SK-N-SH (cell line): ENCODE measurements around the gene PADI2. TPM values are rescaled to one million over a fixed set of nuclear protein-coding genes. Genes with fewer than 3 reads are reported as not detected.

Source experiments
- CTCF ChIA-PET: fragments of 300-600, 350-600 bp; formaldehyde crosslinking; extraction: SDS; loops from one replicate; lab custom pipeline; 2021; lab: Yijun Ruan, JAX
- POLR2A ChIA-PET: fragments of 350-600 bp; sonication (Branson Sonifier 250); formaldehyde crosslinking; extraction: SDS; loops from one replicate; lab custom pipeline; 2020; ENCODE audit warnings: antibody characterized with exemption, inconsistent platforms; lab: Yijun Ruan, JAX
- DNase-seq: peaks from one replicate; pipeline ENCODE4 v3.0.0; 2012
- H2AFZ ChIP-seq: fragments of 200-600 bp; sonication (generic); 2 replicates; pipeline ENCODE4 v1.8.1; 2016; ENCODE audit warnings: antibody characterized with exemption, mild to moderate bottlenecking, low read depth
- H3F3A ChIP-seq: fragments of 200-600 bp; sonication (generic); replicated peaks from 2 replicates; pipeline ENCODE3; 2016; ENCODE audit warnings: antibody characterized with exemption, mild to moderate bottlenecking; ENCODE audit not compliant: insufficient read depth
- H3K27ac ChIP-seq, 2 experiments: fragments of 200-500 bp in 1 of 2; fragments of 200-600 bp in 1 of 2; sonication (Bioruptor generic) in 1 of 2; sonication (generic), shearing (Covaris generic) in 1 of 2; 2 replicates each; pipeline versions ENCODE4 v1.5.1 to v1.6.1; 2014 to 2016; ENCODE audit warnings: low read depth in 2 of 2, inconsistent platforms in 1 of 2, low read length in 1 of 2, mild to moderate bottlenecking in 1 of 2, mixed read lengths in 1 of 2
- H3K27me3 ChIP-seq: fragments of 200-600 bp; sonication (generic), shearing (Covaris generic); 2 replicates; pipeline ENCODE4 v1.6.1; 2016; ENCODE audit warnings: mixed run types; ENCODE audit not compliant: insufficient read depth
- H3K36me3 ChIP-seq, 2 experiments: fragments of 200-500 bp in 1 of 2; fragments of 200-600 bp in 1 of 2; sonication (Bioruptor generic) in 1 of 2; sonication (generic) in 1 of 2; replicated peaks in 1 of 2; 2 replicates each; pipeline versions ENCODE3 to v1.5.1; 2014 to 2016; ENCODE audit warnings: low read length in 1 of 2, mild to moderate bottlenecking in 1 of 2; ENCODE audit not compliant: insufficient read depth in 2 of 2, control insufficient read depth in 1 of 2
- H3K4me1 ChIP-seq, 2 experiments: fragments of 200-500 bp in 1 of 2; fragments of 200-600 bp in 1 of 2; sonication (Bioruptor generic) in 1 of 2; sonication (generic), shearing (Covaris generic) in 1 of 2; 2 replicates each; pipeline versions ENCODE4 v1.5.1 to v1.6.1; 2014 to 2016; ENCODE audit warnings: low read depth in 1 of 2, low read length in 1 of 2, mixed run types in 1 of 2; ENCODE audit not compliant: insufficient read depth in 2 of 2, control insufficient read depth in 1 of 2
- H3K4me2 ChIP-seq: fragments of 200-600 bp; sonication (generic), shearing (Covaris generic); 2 replicates; pipeline ENCODE4 v1.6.1; 2017; ENCODE audit warnings: mixed run types
- H3K4me3 ChIP-seq, 2 experiments: fragments of 200-500 bp in 1 of 2; fragments of 200-600 bp in 1 of 2; sonication (Bioruptor generic) in 1 of 2; sonication (generic), shearing (Covaris generic) in 1 of 2; 2 replicates each; pipeline versions ENCODE4 v1.5.1 to v1.8.1; 2014 to 2016; ENCODE audit warnings: low read depth in 2 of 2, inconsistent platforms in 1 of 2, low read length in 1 of 2, mild to moderate bottlenecking in 1 of 2, mixed read lengths in 1 of 2, moderate library complexity in 1 of 2
- H3K79me2 ChIP-seq: fragments of 200-600 bp; sonication (generic); 2 replicates; pipeline ENCODE4 v1.8.1; 2017; ENCODE audit warnings: mild to moderate bottlenecking; ENCODE audit not compliant: insufficient read depth
- H3K9ac ChIP-seq: fragments of 200-600 bp; sonication (generic); 2 replicates; pipeline ENCODE4 v1.6.1; 2017; ENCODE audit warnings: mixed run types
- H3K9me2 ChIP-seq: fragments of 200-600 bp; sonication (generic); 2 replicates; pipeline ENCODE4 v1.6.1; 2017; ENCODE audit warnings: mixed run types
- H3K9me3 ChIP-seq: fragments of 200-600 bp; sonication (generic); 2 replicates; pipeline ENCODE4 v1.6.1; 2017; ENCODE audit warnings: mixed run types, mild to moderate bottlenecking, moderate library complexity
- H4K20me1 ChIP-seq: fragments of 200-600 bp; sonication (generic); 2 replicates; pipeline ENCODE4 v1.6.1; 2017; ENCODE audit warnings: mild to moderate bottlenecking, mixed run types; ENCODE audit not compliant: insufficient read depth
- ELF1 ChIP-seq: IDR thresholded peaks from 2 replicates; pipeline ENCODE4 v1.4.0; 2012
- FOSL2 ChIP-seq: IDR thresholded peaks from 2 replicates; pipeline ENCODE4 v1.4.0; 2012; ENCODE audit warnings: low read depth, mild to moderate bottlenecking, moderate library complexity, borderline replicate concordance
- FOXJ3 ChIP-seq: sonication (generic); formaldehyde crosslinking; IDR thresholded peaks from 2 replicates; pipeline ENCODE4 v1.5.1; 2020; ENCODE audit warnings: mild to moderate bottlenecking, missing genetic modification reagents
- GABPA ChIP-seq: IDR thresholded peaks from 2 replicates; pipeline ENCODE4 v1.4.0; 2012; ENCODE audit warnings: low read depth, mild to moderate bottlenecking
- GATA2 ChIP-seq: sonication (generic); formaldehyde crosslinking; IDR thresholded peaks from 2 replicates; pipeline ENCODE4 v1.5.0; 2020; ENCODE audit warnings: mild to moderate bottlenecking, missing genetic modification reagents
- MEF2A ChIP-seq: IDR thresholded peaks from 2 replicates; pipeline ENCODE4 v1.4.0; 2012; ENCODE audit warnings: low read depth, borderline replicate concordance
- POLR2AphosphoS5 ChIP-seq: IDR thresholded peaks from 2 replicates; pipeline ENCODE4 v1.6.1; 2012; ENCODE audit warnings: low read depth, low read length
- RAD21 ChIP-seq: IDR thresholded peaks from 2 replicates; pipeline ENCODE4 v1.6.1; 2012; ENCODE audit warnings: mild to moderate bottlenecking, low read length
- RCOR1 ChIP-seq: fragments of 150-350 bp; IDR thresholded peaks from 2 replicates; pipeline ENCODE4 v1.6.1; 2017; ENCODE audit warnings: antibody characterized with exemption, low read length
- RFX5 ChIP-seq: IDR thresholded peaks from 2 replicates; pipeline ENCODE4 v1.6.1; 2012; ENCODE audit warnings: mild to moderate bottlenecking, improper control_type of control experiment, low read length
- SMC3 ChIP-seq: IDR thresholded peaks from 2 replicates; pipeline ENCODE4 v1.6.1; 2012; ENCODE audit warnings: low read depth, low read length, improper control_type of control experiment
- TAF1 ChIP-seq: IDR thresholded peaks from 2 replicates; pipeline ENCODE4 v1.6.1; 2012; ENCODE audit warnings: low read depth, mild to moderate bottlenecking, low read length, moderate library complexity, borderline replicate concordance
- WGBS: methylation state at CpG from one replicate; pipeline ENCODE4 v1.1.6; 2017; ENCODE audit warnings: low lambda C conversion rate; 5-methylcytosine and 5-hydroxymethylcytosine counted together
- polyA plus RNA-seq, 3 experiments: library from polyadenylated mRNA; depleted of rRNA; stranded (reverse); fragments of >200 nt; gene quantifications; 2 replicates each; pipeline ENCODE4 v1.2.3, GENCODE V29; 2012
- TF ChIP-seq, protein P1 (sequence below): IDR thresholded peaks from 2 replicates; pipeline ENCODE4; 2012
- TF ChIP-seq, protein P2 (sequence below): fragments of 200-600 bp; sonication (generic); IDR thresholded peaks from 2 replicates; pipeline ENCODE4 v1.6.1; 2017; ENCODE audit warnings: antibody characterized with exemption, mild to moderate bottlenecking, moderate library complexity
- TF ChIP-seq, protein P3 (sequence below): IDR thresholded peaks from 2 replicates; pipeline ENCODE4 v1.4.0; 2012; ENCODE audit warnings: low read depth
- TF ChIP-seq, protein P4 (sequence below): fragments of 150-350 bp; IDR thresholded peaks from 2 replicates; pipeline ENCODE4 v1.6.1; 2016; ENCODE audit warnings: mild to moderate bottlenecking, low read depth, low read length
- TF ChIP-seq, protein P5 (sequence below): IDR thresholded peaks from 2 replicates; pipeline ENCODE4 v1.4.0; 2012; ENCODE audit warnings: low read depth, borderline replicate concordance

Gene PADI2
- polyA plus RNA-seq, 1 of the 3 experiments (the other 2 are of a cell fraction): 0.58 TPM

DNA sequence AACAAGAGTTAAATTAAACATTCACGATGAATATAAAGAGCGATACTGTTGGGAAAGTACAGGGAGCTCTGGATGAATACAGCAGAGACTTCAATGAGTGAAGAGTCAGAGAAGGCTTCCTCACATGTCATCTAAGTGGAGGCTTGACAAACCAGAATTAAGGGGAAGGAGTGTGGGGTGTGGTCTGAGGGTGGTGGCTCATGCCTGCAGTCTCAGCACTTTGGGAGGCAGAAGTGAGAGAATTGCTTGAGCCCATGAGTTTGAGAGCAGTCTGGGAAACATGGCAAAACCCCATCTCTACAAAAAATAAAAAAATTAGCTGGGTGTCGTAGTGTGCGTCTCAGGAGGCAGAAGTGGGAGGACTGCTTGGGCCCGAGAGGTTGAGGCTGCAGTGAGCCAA, 74.1 kb downstream of the PADI2 start:
- Histone ChIP-seq H3K4me2 (no peak overlapping the region), H3F3A (peaks cover 16% of the 10 kb centered on the region), H3K27me3 (no peaks in the 10 kb centered on the region), H3K9me2 (no peaks in the 10 kb centered on the region), H3K4me1 (peaks cover 0 to 3% of the 10 kb centered on the region in 2 experiments; a peak in 1 of 4 replicates), H3K27ac (no peak overlapping the region), H3K9me3 (no peaks in the 10 kb centered on the region), H3K36me3 (peaks cover 23 to 55% of the 10 kb centered on the region in 2 experiments), H4K20me1 (no peaks in the 10 kb centered on the region), H3K79me2 (peaks cover 63% of the 10 kb centered on the region), H2AFZ (no peak overlapping the region), H3K4me3 (no peak overlapping the region), H3K9ac (no peak overlapping the region)
- ChIA-PET POLR2A (no interaction called here), CTCF (interaction anchor here (0.9 to 24.3 kb wide), 10 partner anchors 11 to 120 kb away, joined by 3 to 408 read pairs (median 5); no protein-coding TSS in a partner anchor)
- DNase-seq: no peak
- WGBS: 78% methylated on average over 5 of the region's 5 CpGs
- no peak for TF ChIP-seq FOXJ3
- TF ChIP-seq RAD21: no peak
- TF ChIP-seq GATA2 (CRISPR knock-in tag): no peak
- TF ChIP-seq, protein P1, sequence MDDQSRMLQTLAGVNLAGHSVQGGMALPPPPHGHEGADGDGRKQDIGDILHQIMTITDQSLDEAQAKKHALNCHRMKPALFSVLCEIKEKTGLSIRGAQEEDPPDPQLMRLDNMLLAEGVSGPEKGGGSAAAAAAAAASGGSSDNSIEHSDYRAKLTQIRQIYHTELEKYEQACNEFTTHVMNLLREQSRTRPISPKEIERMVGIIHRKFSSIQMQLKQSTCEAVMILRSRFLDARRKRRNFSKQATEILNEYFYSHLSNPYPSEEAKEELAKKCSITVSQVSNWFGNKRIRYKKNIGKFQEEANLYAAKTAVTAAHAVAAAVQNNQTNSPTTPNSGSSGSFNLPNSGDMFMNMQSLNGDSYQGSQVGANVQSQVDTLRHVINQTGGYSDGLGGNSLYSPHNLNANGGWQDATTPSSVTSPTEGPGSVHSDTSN: no peak
- TF ChIP-seq, protein P2, sequence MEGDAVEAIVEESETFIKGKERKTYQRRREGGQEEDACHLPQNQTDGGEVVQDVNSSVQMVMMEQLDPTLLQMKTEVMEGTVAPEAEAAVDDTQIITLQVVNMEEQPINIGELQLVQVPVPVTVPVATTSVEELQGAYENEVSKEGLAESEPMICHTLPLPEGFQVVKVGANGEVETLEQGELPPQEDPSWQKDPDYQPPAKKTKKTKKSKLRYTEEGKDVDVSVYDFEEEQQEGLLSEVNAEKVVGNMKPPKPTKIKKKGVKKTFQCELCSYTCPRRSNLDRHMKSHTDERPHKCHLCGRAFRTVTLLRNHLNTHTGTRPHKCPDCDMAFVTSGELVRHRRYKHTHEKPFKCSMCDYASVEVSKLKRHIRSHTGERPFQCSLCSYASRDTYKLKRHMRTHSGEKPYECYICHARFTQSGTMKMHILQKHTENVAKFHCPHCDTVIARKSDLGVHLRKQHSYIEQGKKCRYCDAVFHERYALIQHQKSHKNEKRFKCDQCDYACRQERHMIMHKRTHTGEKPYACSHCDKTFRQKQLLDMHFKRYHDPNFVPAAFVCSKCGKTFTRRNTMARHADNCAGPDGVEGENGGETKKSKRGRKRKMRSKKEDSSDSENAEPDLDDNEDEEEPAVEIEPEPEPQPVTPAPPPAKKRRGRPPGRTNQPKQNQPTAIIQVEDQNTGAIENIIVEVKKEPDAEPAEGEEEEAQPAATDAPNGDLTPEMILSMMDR: no peak
- no peak for TF ChIP-seq SMC3
- no peak for TF ChIP-seq RCOR1
- TF ChIP-seq, protein P3, sequence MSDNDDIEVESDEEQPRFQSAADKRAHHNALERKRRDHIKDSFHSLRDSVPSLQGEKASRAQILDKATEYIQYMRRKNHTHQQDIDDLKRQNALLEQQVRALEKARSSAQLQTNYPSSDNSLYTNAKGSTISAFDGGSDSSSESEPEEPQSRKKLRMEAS: no peak
- TF ChIP-seq ELF1: no peak
- no peak for TF ChIP-seq TAF1

DNA sequence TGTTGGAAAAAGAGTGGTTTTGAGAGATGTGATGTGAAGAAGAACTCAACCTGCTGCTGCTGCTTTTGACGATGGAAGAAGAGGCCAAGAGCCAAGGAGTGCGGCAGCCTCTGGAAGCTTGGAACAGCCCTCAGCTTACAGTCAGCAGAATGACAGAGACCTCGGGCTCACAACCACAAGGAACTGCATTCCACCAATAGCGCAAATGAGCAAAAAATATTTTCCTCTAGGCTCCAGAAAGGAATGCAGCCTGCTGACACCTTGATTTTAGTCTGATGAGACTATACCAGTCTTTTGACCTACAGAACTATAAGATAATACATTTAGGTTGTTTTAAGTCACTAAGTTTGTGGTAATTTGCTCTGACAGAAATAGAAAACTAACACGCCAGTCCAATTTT, 75.6 kb downstream of the PADI2 start:
- H3K4me3 ChIP-seq: no peak overlapping the region
- H3K9ac ChIP-seq: no peak overlapping the region
- H3K9me3 ChIP-seq: no peaks in the 10 kb centered on the region
- no peaks in the 10 kb centered on the region for H3K9me2 ChIP-seq
- peaks cover 16% of the 10 kb centered on the region for H3F3A ChIP-seq
- peaks cover 50% of the 10 kb centered on the region for H3K79me2 ChIP-seq
- H3K27ac ChIP-seq: no peak overlapping the region
- 76% methylated on average over 5 of the region's 5 CpGs for WGBS
- TF ChIP-seq RFX5: no peak
- no peak for TF ChIP-seq GABPA
- no peak for TF ChIP-seq TAF1
- no peak for TF ChIP-seq POLR2AphosphoS5
- TF ChIP-seq, protein P2: no peak
- TF ChIP-seq, protein P4, sequence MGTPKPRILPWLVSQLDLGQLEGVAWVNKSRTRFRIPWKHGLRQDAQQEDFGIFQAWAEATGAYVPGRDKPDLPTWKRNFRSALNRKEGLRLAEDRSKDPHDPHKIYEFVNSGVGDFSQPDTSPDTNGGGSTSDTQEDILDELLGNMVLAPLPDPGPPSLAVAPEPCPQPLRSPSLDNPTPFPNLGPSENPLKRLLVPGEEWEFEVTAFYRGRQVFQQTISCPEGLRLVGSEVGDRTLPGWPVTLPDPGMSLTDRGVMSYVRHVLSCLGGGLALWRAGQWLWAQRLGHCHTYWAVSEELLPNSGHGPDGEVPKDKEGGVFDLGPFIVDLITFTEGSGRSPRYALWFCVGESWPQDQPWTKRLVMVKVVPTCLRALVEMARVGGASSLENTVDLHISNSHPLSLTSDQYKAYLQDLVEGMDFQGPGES: no peak
- TF ChIP-seq GATA2 (CRISPR knock-in tag): no peak
- TF ChIP-seq, protein P5, sequence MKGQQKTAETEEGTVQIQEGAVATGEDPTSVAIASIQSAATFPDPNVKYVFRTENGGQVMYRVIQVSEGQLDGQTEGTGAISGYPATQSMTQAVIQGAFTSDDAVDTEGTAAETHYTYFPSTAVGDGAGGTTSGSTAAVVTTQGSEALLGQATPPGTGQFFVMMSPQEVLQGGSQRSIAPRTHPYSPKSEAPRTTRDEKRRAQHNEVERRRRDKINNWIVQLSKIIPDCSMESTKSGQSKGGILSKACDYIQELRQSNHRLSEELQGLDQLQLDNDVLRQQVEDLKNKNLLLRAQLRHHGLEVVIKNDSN: no peak
- no peak for TF ChIP-seq RCOR1
- TF ChIP-seq FOSL2: no peak
- TF ChIP-seq MEF2A: no peak
- no peak overlapping the region for H3K4me2 ChIP-seq
- ChIA-PET CTCF (interaction anchor here (0.8 to 24.3 kb wide), 3 partner anchors 11 to 85 kb away, joined by 3 to 408 read pairs (median 5); no protein-coding TSS in a partner anchor), POLR2A (no interaction called here)
- peaks cover 27 to 53% of the 10 kb centered on the region in 2 experiments for H3K36me3 ChIP-seq
- H2AFZ ChIP-seq: no peak overlapping the region
- no peak for DNase-seq
- no peaks in the 10 kb centered on the region for H4K20me1 ChIP-seq
- peaks cover 0 to 3% of the 10 kb centered on the region in 2 experiments; a peak in 1 of 4 replicates for H3K4me1 ChIP-seq
- H3K27me3 ChIP-seq: no peaks in the 10 kb centered on the region
